ENCODE results near the gene TAS2R8. TPM values are rescaled to one million over a fixed set of nuclear protein-coding genes. Genes with fewer than 3 reads are reported as not detected.

TAS2R8 gene
- total and polyA plus RNA-seq, 2 of the 8 experiments (the other 6 are each of a cell fraction or from before 2014, with no cell fraction given): not detected

GRCh38 chr12:10855807-10856206, 48.7 kb upstream of the TAS2R8 start:
- Histone ChIP-seq H3K27me3 (replicated peaks in 1 of 4; ENCODE audit: control insufficient read depth in 3 of 4, extremely low read depth in 1 of 4, insufficient read depth in 3 of 4, low read length in 3 of 4) (no peaks in the 10 kb centered on the region), H3K14ac (ENCODE audit: insufficient read length) (no peak overlapping the region), H3K27ac (ENCODE audit: low read depth, low read length) (no peak overlapping the region), H2BK12ac (ENCODE audit: low read depth, low read length) (no peak overlapping the region), H3K4ac (replicated peaks; ENCODE audit: insufficient read length, low read depth, low read length) (no peak overlapping the region), H3K4me2 (ENCODE audit: insufficient read depth in 1 of 2, low read depth in 2 of 2, low read length in 2 of 2) (no peak overlapping the region), H2BK5ac (ENCODE audit: low read depth, low read length) (no peak overlapping the region), H3K9ac (replicated peaks in 1 of 4; ENCODE audit: extremely low read depth in 1 of 4, low read depth in 3 of 4, low read length in 3 of 4) (no peak overlapping the region), H4K20me1 (replicated peaks in 1 of 2; ENCODE audit: control insufficient read depth in 1 of 2, insufficient read depth in 2 of 2, low read length in 2 of 2) (peaks cover 0 to 3% of the 10 kb centered on the region in 2 experiments), H4K91ac (replicated peaks; ENCODE audit: insufficient read length, low read length) (no peak overlapping the region), H3K18ac (ENCODE audit: extremely low read depth, low read length) (no peak overlapping the region), H2AK5ac (ENCODE audit: low read depth, low read length) (no peak overlapping the region), H2BK120ac (replicated peaks; ENCODE audit: low read depth, low read length) (no peak overlapping the region), H2AFZ (ENCODE audit: low read length) (no peak overlapping the region), H4K5ac (ENCODE audit: insufficient read length, low read depth, low read length) (no peak overlapping the region), H3K56ac (replicated peaks; ENCODE audit: insufficient read length, low read depth, low read length) (no peak overlapping the region), H3K23me2 (ENCODE audit: low read depth, low read length) (no peaks in the 10 kb centered on the region), H3K4me3 (ENCODE audit: extremely low read depth in 1 of 4, insufficient read depth in 2 of 4, low read depth in 3 of 4, low read length in 4 of 4) (no peak overlapping the region), H2BK15ac (ENCODE audit: low read length) (no peak overlapping the region), H3K9me3 (ENCODE audit: insufficient read depth in 2 of 2, low read depth in 1 of 2, low read length in 1 of 2) (peaks cover 18 to 20% of the 10 kb centered on the region in 2 experiments), H3K23ac (ENCODE audit: insufficient read length) (no peak overlapping the region), H3K36me3 (ENCODE audit: control insufficient read depth in 2 of 4, insufficient read depth in 4 of 4, low read length in 3 of 4) (peaks cover 0 to 14% (median 3%) of the 10 kb centered on the region in 4 experiments; a peak in 3 of 8 replicates), H3K79me1 (ENCODE audit: low read depth, low read length) (no peaks in the 10 kb centered on the region), H3K79me2 (ENCODE audit: control insufficient read depth in 1 of 2, insufficient read depth in 2 of 2, low read length in 2 of 2) (no peaks in the 10 kb centered on the region), H2BK20ac (ENCODE audit: low read length) (no peak overlapping the region), H3K4me1 (replicated peaks in 1 of 4; ENCODE audit: control insufficient read depth in 3 of 4, insufficient read depth in 4 of 4, low read length in 3 of 4) (no peaks in the 10 kb centered on the region), H4K8ac (ENCODE audit: extremely low read depth, insufficient read depth, low read length) (no peak overlapping the region)
- CTCF ChIA-PET (ENCODE audit: partially characterized antibody): interaction anchor here (0.9 kb wide), 1 partner anchor 12 kb away, joined by 3 read pairs; no protein-coding TSS in a partner anchor
- TF ChIP-seq CHD2 (IDR thresholded peaks at IDR 0.05; ENCODE audit: low read length) (no peak), SAP30 (IDR thresholded peaks at IDR 0.05; ENCODE audit: insufficient read depth, insufficient replicate concordance, low read length) (no peak), CTBP2 (IDR thresholded peaks at IDR 0.05; ENCODE audit: borderline replicate concordance, insufficient read depth, insufficient read length, low read length) (no peak), BCL11A (IDR thresholded peaks at IDR 0.05; ENCODE audit: low read depth in 2 of 2, low read length in 2 of 2) (no peak), POLR2AphosphoS5 (IDR thresholded peaks at IDR 0.05; ENCODE audit: low read depth, low read length) (no peak), CBX5 (IDR thresholded peaks at IDR 0.05; ENCODE audit: low read depth, low read length) (no peak)
- 95% methylated on average over 2 of the region's 2 CpGs; no CpG with 5 or more reads in 1 of the 2 experiments for WGBS, 2 experiments (ENCODE audit: extremely low coverage in 1 of 2, insufficient coverage in 1 of 2, insufficient read length in 1 of 2, insufficient replicate concordance in 2 of 2, low coverage in 1 of 2, low lambda C conversion rate in 2 of 2, missing lambda C conversion rate in 1 of 2)
- DNase-seq (ENCODE audit: low read depth in 1 of 2, low spot score in 2 of 2): no peak
- FAIRE-seq: no peak
- POLR2A ChIA-PET (ENCODE audit: partially characterized antibody): no interaction called here

Data from H1 (cell line).